Stimulated activated CD8-positive, alpha-beta memory T cell treated with anti-CD3 and anti-CD28 coated beads, Interleukin-7, amount 100 ng/mL, for 4 hours (primary cell): ENCODE results near the gene GPC4.
"Not testable (repeated sequence)": the region's sequence is repeated elsewhere in the genome, so short reads cannot be mapped to it uniquely, and the experiment has no call there.

Experiments
- DNase-seq, 2 donors: peaks; one replicate each; pipeline ENCODE4 v3.0.0-alpha.2; 2020; ENCODE audit warnings: low read depth in 2 of 2

GPC4 gene

DNA sequence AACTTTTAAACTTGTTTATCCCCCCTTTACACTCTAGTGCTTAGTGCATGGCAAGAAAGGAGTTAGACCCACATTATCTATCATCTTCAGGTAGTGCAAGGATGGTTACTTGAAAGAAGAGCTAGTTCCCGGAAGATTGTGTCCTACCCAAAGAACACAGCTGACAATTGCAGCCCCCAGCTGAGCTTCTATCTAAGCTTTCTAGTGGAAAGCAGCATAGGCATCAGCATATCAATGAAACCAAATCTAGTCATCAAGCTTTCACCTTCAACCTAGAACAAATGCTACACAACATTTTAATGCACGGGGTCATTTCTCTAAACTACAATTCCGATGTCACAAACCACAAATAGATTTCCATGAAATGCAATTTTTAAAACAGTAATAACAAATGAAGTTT, 108.2 kb downstream of the GPC4 start:
- no peak for DNase-seq

- no peak for DNase-seq
These were observed 109.0 kb downstream of the GPC4 start for GRCh38 chrX:133306316-133306715.

GRCh38 chrX:133305348-133305747, 109.9 kb downstream of the GPC4 start:
- no peak for DNase-seq

GRCh38 chrX:133302775-133303445, 112.4 kb downstream of the GPC4 start:
- no peak for DNase-seq

GRCh38 chrX:133300591-133300990, 114.7 kb downstream of the GPC4 start:
- DNase-seq, result no peak

GRCh38 chrX:133297284-133297683, 118.0 kb downstream of the GPC4 start:
- no peak for DNase-seq

- DNase-seq, result no peak
These were observed 121.2 kb downstream of the GPC4 start for GRCh38 chrX:133294126-133294525.

DNA sequence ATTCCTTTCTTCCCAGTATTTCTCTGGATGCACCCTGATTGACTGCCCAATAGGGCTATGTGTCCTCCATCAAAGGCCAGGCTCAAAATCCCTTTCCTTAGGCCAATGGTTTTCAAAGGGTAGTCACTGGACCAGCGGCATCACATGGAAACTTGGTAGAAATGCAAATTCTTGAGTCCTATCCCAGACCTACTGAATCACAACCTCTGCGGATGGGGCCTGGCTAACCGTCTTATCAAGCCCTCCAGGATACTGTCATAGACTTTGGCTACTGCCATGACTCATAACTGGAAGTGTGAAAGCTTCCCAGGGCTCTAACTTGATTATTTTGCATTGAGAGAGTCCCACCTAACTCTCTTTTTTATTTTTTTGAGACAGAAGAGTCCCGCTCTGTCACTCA, 125.2 kb downstream of the GPC4 start:
- DNase-seq, result no peak

GRCh38 chrX:133287860-133288259, 127.4 kb downstream of the GPC4 start:
- DNase-seq, result no peak

DNA sequence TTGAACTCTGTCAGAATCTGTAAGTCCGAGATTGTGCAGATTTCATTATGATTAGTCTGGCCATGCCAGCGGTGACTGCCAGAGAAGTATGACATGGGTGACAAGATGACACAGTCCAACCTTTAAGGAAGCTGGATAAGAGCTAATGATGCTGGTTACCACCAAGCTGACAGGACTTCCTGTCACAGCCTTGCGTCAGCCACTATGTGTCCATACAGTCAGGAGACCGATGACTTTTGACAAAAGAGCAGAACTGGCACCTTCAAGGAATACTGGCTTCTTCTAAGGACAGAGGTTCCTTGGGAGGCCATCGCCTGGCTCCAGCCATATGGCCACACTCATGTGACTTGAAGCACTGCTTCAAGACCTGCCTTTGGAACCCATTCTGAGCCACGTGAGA, 129.9 kb downstream of the GPC4 start:
- DNase-seq, result no peak

GRCh38 chrX:133279112-133279730, 136.1 kb downstream of the GPC4 start:
- not testable (repeated sequence) for DNase-seq

GRCh38 chrX:133273180-133273579, 142.1 kb downstream of the GPC4 start:
- DNase-seq, result no peak

DNA sequence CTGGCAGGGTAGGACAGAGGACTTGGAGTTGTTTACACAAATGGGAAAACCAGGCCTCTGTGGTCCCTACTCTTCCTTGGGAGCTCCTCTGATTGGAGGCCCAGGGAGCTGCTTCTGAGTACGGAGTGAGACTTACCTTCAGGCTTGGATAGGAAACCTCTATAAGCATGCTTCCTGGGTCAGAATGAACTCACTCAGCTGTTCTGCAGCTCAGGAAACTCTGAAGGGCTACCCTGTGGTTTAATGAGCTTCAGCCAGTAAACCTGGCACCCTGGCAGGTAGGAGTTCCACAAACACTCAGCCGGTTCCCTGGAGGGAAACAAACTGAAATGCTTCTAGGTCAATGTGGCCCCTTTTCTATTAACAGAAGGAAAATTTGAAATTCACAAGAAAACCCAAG, 146.1 kb downstream of the GPC4 start:
- DNase-seq, result no peak

- no peak for DNase-seq
These were observed 147.7 kb downstream of the GPC4 start for GRCh38 chrX:133267621-133268020.

DNA sequence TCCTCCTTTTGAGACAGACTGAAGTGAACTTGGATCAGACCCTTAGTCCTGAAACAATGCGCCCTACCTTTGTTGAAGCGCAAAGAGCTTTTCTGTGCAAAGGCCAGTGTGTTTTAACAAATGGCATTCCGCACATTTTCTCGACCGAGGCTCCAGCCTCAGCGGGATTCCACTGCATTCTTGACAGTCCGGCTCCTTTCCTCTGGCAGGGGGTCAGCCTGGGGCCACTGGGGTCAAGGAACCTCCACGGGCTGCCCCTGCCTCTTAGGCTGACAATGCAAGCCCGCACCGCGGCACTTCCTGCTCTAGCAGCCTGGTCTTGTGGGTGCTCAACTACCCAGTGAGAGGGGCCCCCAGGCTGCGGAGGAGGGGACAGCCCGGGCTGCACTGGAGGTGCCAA, 150.0 kb downstream of the GPC4 start:
- no peak for DNase-seq

- no peak for DNase-seq
These were observed 156.8 kb downstream of the GPC4 start for GRCh38 chrX:133258481-133258880.

DNA sequence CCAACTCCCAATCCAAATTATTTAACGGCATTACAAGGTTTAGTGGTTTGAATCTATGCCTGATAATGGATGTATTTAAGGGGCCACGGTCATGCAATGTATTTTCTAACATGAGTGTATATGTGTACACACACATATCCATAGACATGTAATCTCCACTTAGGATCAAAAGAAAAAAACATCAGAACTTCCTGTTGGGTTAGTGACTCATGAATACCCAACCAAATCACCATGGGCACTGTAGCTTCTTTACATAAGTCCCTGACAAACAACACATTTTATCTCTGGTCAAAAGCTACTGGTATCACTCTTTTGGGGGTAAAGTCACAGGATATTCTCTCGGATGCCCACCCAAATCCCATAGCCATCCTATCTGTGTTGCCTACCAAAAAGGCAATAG, 160.6 kb downstream of the GPC4 start:
- DNase-seq, result no peak

GRCh38 chrX:133251204-133251603, 164.1 kb downstream of the GPC4 start:
- DNase-seq, result no peak

- DNase-seq, result no peak
These were observed 164.8 kb downstream of the GPC4 start for GRCh38 chrX:133250184-133251100.
